GM18873 (cell line): ENCODE data around the gene PHACTR3.

Experiments
- ATAC-seq: cut with Tn5 transposase; IDR thresholded peaks from one replicate; pipeline ENCODE4 v1.9.1; 2021; ENCODE audit warnings: mild to moderate bottlenecking, moderate library complexity, moderate number of reproducible peaks; ENCODE audit not compliant: unreplicated experiment, low FRiP score

The PHACTR3 gene

DNA sequence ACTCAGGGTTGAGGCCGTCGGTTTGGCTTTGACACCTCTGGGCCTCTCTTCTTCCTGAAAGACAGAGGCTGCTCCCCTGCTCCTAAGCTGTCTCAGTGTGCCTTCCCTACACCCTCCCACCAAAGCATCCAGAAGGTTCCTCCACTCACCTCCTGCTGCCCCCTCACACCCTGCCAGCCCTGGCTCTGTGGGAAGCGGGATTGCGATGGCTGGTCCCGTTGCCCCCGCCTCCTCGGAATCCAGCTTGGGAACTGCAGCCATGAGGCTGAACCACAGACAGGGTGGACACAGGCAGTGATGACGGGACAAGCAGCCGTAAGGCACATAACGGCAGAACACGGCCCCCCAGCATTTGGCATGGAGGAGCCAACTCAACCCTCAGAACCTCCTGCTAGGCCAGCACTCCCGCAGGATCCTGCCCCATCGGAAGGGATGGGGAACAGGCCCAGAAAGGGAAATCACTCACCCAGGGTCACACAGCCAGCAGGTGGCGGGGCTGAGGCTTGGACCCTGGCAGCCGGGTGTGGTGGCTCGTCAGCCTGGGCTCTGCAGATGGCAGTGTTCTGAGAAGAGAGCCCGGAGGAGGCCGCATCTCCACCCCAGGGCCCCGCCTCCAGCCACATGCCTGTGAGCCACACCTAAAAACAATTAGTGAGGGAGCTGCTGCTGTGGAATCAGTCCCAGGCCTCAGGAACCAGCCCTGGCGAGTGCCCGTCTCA lies 139.6 kb downstream of the PHACTR3 start:
- no peak for ATAC-seq

DNA sequence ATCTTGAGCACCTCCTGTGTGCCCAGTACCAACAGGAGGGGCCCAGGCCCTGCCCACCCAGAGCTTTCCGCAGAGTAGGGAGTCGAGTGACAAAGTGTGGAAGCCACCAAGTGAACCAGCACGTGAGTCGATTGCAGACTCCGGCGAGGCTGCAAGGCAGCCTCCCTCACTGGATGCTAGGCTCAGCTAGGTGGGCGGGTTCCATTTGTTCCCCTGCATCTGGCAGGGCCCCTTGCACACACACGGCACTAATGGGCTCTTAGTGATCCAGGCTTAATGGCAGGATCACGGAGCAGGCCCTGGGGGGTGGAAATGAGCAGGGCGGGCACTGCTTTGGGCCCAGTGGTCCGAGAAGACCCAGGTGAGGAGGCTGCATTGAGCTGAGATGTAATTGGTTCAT lies 140.4 kb downstream of the PHACTR3 start:
- ATAC-seq: no peak

DNA sequence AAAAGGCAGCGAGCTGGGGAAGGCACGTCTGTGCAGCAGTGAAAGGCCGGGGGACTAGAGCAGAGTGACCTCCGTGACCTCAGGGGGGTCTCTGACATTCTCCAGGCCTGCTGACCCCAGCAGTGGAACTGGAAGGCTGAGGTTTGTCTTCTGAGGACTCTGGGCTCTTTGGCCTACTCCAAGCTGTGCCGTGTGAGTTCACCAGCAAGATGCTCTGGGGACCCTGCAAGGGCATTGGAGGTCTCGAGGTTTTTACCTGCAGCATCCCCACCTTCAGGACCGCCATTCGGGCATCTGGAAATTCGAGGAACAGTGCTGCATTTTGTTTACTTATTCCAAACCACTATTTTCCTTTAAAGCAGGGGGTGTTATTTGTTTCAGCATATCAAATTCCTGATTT lies 140.9 kb downstream of the PHACTR3 start:
- ATAC-seq: no peak

DNA sequence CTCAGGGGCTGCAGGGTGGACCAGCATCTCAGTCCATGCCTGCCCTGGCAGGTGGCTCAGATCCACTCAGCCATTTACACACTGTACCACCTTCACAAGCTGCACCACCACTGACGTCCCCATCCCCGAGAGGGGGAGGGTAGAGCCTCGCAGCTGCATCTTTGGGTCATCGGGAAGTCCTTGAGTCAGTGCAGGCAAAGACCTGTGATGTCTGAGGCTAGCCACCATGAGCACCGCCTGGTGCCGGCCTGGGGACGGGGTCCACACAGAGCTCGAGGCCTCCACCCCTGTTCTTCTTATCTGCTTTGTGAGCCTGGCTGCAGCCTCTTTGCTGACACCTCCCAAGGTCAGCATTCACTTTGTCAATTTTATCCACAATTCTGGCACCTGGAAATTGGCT lies 141.4 kb downstream of the PHACTR3 start:
- no peak for ATAC-seq

DNA sequence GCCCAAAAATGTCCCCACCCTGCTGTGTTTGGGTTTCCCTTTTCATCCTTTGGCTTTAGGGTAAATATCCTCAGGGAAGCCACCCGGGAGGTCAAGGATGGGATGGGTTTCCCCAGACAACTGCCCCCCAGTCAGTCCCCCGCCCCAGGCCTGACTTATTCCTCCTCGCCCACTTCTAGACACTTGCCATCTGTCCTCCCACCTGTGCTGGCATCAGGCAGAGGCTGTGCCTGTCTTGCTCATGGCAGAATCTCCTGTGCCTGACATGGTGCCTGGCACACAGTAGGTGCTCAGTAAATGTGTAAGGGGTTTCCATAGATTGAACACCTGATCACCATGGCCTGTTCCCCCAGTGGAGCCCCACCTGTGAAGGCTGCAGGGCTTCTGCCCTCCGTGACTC lies 141.8 kb downstream of the PHACTR3 start:
- ATAC-seq: no peak

DNA sequence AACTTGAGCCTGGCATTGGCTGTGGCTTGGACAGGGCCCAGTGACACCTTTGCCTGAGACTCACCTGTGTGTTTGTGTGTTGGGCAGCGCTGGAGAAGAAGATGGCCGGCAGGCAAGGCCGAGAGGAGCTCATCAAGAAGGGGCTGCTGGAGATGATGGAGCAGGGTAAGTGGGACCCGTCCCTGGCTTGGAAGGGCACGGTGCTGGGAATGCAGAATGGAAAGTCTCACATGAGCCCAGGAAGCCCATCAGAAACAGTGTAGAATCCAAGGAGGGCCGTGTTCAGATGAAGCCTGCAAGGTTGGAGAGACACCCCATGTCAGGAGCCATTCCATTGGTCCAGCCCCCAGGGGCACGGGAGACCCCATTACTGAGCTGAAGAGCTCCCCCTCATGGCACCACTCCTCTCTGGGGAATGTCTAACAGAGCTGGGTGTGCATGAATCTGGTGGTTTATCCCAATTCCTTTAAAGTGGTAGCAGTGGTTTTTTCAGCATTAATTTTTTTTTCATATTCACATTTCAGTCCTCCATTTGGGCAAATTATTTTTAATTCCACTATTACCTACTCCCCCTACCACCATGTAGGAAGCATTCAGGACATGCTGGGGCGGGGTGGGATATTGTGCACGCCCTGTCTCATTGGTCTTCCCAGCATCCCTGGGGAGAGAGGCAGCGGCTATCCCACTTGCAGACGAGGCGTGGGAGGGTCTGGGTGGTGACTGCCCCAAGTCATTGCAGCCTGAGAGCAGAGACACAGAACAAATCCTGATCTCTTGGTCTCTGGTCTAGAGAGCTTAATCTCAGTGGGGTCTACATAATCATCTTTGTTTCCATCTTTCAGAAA lies 143.6 kb downstream of the PHACTR3 start:
- no peak for ATAC-seq

DNA sequence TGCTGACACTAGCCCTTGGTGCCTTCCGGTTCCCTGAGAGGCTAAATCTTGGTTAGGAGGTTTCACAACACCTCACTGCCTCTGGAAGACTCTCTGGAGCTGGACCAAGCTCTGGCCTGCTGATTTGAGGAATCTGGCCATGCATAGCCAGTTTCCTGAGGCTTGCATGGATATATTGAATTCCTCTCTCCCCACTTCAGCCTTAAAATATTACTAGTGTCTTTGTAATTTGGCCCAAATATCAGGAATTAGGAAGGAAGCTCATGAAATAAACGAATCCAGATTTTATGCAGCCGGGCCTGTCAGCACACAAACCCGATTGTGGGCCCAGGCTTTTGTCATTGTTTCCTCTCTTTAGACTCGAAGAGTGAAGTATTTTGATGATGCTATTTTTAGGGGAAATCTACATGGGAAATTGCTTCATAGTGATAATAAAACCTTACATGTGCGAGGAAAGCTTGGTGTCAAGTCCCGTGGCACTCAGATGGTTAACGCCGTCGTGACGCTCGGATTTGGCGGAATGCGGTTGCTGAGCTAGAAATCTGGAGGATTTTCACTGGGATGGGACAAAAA lies 144.4 kb downstream of the PHACTR3 start:
- ATAC-seq: no peak

DNA sequence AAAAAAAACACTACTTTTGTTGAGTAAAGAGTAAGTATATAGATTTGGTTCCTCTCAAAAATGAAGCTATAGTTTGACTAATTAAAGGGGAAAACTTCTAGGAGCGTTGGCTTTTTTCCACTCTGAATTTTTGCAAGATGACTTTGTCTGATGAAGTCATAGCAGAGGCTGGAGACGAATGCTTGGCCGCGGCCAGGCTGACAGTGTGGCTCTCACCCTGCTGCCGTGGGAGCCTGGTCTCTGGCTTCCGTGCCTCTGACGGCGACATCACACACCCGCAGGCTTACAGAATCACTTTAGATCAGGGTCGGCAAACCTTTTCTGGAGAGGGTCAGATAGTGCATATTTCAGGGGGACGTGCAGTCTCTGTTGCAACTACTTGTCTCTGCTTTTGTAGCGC lies 145.0 kb downstream of the PHACTR3 start:
- no peak for ATAC-seq

DNA sequence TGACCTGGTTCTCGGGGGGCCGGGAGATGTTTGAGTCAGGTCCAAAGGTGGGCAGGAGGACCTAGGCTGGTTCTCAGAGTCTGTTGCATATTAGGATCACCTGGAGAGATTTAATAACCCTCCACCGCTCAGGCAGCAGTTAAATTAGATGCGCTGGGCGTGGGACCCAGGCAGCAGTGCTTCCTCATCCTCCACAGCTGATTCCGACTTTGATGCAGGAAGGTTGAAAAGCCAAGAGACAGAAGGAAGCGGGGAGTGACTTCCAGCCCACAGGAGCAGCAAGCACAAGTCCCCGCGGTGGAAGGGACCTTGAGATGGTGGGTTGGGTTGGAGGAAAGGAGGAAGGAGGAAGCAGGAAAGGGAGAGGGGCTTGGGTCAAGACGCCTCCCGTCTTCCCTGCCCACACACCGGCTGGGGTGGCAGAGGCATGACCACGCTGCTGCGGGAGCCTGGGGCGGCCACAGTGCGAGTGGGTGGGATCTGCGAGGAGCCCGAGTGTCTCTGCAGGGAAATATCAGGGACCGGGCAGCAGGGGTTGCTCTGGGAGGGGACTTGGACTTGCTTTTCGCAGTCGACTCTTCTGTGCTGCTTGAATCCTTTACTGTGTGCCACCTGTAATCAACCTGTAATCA lies 146.0 kb downstream of the PHACTR3 start:
- no peak for ATAC-seq

DNA sequence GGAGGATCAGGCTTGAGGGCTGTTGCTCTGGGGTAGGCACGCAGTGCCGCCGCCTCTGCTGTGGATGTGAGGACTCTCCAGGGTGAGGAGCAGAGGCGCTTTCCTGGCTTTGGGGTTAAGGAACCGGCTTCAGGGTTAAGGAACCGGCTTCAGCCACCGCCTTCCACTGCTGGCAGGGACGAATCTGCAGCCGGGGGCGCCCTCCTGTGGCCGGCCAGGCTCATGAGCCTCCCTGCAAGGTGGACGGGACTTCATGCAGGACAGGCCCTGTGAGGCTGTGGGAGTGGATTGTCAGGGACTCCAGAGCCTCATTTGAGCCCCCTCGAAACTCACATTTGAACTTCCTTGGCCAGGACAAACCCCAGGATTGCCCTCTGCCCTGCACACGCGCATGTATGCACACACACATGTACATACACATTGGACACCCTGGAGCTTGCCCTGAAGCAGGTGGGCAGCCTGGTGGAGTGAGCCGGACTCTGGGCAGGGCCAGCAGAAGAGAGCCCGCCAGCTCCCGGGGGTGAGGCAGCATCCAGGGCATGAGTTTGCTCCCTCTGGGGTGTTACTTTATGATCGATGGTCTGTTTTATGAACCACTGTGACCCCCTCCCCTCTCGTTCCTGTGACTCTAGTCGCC lies 146.9 kb downstream of the PHACTR3 start:
- no peak for ATAC-seq

DNA sequence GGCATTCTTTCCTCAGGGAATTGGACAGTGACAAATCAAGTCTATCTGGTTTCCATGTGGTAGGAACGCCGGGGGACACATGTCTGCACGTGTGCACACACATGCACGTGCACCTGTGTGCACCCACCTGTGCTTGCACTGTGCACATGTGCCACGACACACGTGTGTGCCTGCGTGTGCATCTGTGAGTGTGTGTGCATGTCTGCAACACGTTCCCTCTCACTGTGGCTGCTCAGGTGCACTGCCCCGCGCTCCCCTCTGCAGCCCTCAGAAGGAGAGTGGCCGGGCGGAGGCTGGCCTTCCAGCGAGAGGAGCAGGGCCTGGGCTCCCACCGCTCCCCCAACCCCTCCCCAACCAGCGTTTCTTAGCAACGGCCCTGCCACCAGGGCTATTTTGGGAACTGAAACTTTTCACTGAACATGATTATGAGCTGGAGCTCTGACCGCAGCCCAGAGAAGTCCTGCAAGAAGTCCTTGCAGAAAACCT lies 147.8 kb downstream of the PHACTR3 start:
- ATAC-seq: no peak

DNA sequence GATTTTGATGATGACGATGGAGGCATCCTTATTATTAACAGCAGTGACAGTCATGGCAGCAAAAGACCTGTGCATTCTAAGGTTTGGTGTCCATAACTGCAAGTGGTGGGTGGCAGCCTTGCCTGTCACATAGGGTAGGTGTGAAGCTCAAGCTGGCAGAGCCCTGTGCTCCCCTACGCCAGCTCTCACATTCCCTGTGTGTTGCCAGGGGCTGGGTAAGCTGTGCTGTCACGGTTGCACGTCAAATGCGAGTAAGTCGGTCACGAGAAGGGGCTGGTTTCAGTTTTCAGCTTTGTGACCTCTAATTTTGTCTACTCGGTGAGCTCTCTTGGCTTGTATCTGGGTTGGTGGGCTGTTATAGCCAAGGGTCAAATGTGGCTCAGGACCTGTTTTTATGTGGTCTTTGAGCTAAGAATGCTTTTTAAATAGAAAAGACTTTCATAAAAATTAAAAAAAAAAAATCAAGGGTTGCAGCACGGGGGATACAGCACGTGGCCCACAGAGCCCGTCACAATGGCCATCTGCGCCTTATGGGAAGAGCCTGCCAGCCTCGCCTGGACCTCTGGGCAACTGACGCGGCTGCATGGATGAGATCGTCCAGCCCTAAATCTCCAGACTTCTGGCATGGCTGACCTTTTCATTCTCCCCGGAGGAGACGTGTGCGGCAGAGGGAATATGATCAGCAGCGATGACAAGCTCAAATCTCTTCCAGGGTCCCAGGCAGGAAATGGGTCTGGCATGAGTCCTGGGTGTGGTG lies 148.5 kb downstream of the PHACTR3 start:
- ATAC-seq: no peak

DNA sequence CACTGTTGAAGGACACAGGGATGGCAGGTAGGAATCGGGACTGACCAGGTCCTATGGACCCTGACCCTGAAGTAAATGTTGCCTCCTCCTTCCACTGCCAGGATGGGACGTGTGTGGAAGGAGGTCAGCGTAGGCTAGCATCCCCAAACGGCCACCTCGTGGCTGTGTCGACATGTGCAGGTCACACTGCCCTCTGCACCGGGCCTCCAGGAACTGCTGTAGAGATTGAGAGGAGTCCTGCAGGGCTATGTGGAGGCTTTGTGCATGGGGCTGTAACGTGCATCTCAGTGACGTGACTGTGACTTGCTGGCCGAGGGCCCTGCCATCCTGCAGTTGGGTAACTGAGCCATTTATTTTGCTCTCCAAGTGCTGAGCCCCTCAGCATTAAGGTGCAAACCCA lies 149.5 kb downstream of the PHACTR3 start:
- ATAC-seq: no peak

DNA sequence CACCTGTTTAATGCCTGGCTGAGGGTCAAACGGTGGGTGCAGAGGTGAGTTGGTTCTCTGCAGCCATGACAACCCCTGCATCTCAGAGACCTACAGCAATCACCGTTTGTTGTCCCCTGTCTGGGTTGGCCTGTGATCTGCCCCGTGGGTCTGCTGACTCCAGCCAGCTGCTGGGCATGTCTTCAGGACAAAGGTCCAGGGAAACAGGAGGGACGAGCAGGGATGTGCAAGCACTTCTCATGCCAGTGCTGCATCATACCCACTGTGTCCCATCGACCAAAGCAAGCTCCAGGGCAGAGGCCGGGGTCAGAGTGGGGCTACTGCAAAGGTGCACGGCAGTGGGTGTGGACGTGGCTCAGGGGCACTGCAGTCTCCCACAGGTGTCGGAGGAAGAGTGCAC lies 150.2 kb downstream of the PHACTR3 start:
- ATAC-seq: no peak

DNA sequence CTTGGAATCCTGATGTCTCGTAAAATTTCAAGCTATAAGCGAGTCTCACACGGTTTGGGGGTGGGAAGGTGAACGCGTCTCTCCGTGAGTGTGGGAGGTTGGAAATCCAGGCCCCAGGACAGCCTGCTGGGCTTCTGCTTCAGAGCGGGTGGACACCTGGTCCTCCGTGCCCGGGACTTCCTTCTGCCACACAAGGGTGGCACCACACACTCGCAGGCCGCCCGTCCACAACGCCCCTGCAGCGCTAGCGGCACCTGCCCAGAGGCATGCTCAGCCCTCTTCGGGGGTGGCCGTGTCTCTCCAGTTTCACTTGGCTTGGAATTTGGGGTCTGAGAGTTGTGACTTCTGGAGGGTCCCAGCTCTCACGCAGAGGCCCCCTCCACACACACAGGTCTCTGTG lies 151.9 kb downstream of the PHACTR3 start:
- no peak for ATAC-seq

DNA sequence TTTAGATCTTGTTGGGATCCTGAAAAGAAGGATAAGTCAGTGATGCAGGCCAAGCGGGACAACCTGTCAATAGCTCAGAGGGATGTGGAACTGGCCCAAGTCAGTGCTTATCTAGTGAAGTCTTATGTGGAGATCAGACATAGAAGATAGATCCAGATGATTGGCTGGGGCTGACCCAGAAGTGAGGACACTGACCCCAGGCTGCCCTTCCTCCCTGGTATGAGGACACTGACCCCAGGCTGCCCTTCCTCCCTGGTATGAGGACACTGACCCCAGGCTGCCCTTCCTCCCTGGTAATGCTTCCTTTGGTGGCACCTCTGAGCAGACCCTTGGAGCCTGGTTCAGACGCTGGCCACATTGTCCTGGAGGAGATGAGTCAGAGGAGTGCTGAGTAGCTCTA lies 159.7 kb downstream of the PHACTR3 start:
- no peak for ATAC-seq

DNA sequence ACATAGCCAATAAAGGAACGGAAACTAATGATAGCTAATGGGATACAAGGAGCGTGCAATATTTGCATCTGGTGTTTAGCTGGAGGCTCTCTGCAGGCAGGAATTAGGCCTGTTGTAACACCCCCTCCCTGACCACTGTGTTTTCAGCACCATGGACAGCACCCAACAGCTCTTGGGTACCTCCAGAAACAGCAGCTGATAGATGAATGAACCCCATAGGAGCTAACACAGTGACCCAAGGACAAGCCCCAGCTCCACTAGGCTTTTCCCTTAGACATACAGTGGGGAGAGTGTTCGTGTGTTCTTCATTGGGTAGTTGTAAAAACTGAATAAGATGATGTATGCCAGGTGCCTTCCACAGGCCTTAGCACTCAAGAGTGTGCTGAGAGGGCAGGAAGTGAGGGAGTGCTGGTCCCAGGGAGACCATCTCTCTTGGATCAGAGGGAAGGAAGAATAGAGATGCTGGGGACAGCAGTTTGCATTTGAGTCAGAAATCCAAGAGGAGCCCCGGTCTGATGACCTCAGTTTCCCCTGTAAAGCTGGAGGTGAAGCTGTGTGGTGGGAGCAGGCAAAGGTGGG lies 161.3 kb downstream of the PHACTR3 start:
- ATAC-seq: no peak

DNA sequence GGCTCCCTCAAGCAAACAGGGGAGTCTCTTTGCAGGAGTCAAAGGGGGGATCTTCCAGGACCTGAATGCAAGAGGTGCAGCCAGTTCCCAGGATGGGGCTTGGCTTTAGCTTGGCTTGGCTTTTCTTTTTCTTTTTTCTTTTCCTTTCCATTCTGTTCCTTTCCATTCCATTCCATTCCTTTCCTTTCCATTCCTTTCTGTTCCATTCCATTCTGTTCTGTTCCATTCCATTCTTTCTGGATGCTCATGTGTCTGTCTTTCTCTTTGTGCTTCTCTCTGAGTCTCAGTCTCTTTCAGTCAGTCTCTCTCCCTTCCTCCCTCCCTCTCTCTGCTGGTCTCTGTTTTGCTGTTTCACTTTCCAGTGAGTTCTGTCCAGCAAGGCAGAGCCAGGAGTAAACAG lies 163.3 kb downstream of the PHACTR3 start:
- ATAC-seq: no peak

DNA sequence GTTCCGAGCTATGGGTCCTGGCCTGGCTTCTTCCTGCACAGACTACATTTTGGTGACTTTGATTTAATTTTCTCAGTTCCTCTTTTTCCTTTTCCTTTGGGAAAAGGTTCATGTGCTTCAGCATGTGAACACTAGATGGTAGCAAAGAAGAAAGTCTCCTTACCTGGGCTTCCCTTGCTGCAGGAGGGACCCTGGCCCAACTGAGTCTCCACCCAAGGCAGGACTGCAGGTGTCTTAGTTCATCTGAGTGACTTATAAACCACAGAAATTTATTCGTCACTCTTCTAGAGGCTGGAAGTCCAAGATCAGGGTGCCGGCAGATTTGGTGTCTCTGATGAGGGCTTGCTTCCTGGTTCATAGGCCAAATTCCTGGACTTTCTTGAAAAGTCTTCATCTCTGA lies 165.9 kb downstream of the PHACTR3 start:
- no peak for ATAC-seq

DNA sequence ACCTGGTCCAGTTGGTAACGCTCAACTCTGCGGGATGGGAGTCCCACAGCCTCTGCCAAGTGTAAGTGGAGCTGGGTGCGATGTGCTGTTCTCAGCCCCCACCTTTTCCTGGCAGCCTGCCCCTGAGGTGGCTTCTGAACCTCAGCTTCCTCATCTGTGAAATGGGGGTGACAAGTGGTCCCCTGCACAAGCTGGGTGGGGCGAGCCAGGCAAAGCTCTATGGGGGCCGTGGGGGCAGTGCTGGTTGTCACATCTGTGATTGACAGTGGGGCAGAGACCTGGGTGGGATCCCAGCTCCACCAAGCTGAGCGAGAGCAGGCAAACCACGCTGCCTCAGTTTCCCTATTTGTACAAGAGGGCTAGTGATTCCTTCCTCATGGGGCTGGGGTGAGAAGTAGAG lies 166.5 kb downstream of the PHACTR3 start:
- ATAC-seq: no peak
